Activated CD4-positive, alpha-beta memory T cell treated with anti-CD3 and anti-CD28 coated beads for 36 hours (primary cell): ENCODE data around the gene ALOX12B. TPM values are rescaled to one million over a fixed set of nuclear protein-coding genes. Genes with fewer than 3 reads are reported as not detected.

Experiments
- CTCF ChIA-PET: fragments of 350-600 bp; sonication (Branson Sonifier 250); formaldehyde crosslinking; loops from one replicate; lab custom pipeline; 2021; ENCODE audit warnings: antibody characterized with exemption, inconsistent platforms; lab: Charles Lee
- POLR2A ChIA-PET: fragments of 350-600 bp; sonication (Branson Sonifier 250); formaldehyde crosslinking; loops from one replicate; lab custom pipeline; 2021; ENCODE audit warnings: antibody characterized with exemption; lab: Charles Lee
- DNase-seq: peaks from one replicate; pipeline ENCODE4 v3.0.0-alpha.2; 2020
- H3K27ac Mint-ChIP-seq: one replicate; pipeline ENCODE4 v1.8.0; 2021; ENCODE audit warnings: mixed read lengths
- H3K27me3 Mint-ChIP-seq: one replicate; pipeline ENCODE4 v1.8.0; 2021; ENCODE audit warnings: mixed read lengths
- H3K36me3 Mint-ChIP-seq: one replicate; pipeline ENCODE4 v1.8.0; 2021; ENCODE audit warnings: mixed read lengths
- H3K4me1 Mint-ChIP-seq: one replicate; pipeline ENCODE4 v1.8.0; 2021; ENCODE audit warnings: low read depth, mixed read lengths
- H3K4me3 Mint-ChIP-seq: one replicate; pipeline ENCODE4 v1.8.0; 2021; ENCODE audit warnings: mild to moderate bottlenecking, mixed read lengths
- H3K9me3 Mint-ChIP-seq: one replicate; pipeline ENCODE4 v1.8.0; 2021; ENCODE audit warnings: mixed read lengths
- intact Hi-C: fragments of 100-400 bp; cut with micrococcal nuclease; formaldehyde crosslinking; loops from one replicate; pipeline ENCODE4 v1.15.1; 2023
- total RNA-seq, 2 experiments: library from RNA; stranded (reverse); gene quantifications; one replicate each; pipeline ENCODE4 v1.2.3, GENCODE V29; 2021

Gene ALOX12B
- total RNA-seq, 2 experiments from 2014 or later: 2.1 to 2.3 TPM

DNA sequence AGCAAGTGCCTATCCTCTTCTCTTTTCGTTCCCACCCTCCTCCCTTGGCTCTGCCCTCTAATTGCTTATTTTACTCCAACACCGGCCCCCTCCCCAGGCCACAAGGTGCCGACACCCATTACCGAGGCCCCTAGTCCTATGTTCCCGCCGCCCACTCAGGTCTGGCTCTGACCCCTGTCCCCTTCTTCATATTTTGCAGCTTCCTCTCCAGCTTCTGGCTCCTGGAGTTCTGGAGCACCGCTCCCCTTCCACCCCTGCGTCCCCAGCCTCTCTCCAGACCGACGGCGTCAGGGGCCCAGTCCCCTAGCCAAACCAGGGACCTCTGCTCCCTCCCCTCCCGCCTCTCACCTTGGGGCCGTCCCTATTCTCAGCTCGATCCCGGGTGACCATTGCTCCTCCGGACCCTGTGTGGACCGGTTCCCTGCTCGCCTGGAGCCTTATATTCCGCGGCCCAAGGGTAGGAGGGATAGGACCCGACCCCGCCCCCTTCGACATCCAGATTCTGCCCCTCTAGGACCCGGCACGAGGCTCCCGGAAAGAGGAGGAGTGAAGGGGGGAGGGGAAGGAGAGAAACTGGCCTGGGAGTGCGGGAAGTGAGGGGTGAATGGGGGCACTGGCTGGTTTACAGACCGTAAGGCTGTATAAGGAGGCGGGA, 36.3 kb upstream of the ALOX12B start, which contains the start of gene HES7:
Gene HES7, minus strand, starts transcription at position 412 of the 655 bp plus-strand sequence. Its CDS starts 22 bp downstream, at position 390.
- peaks cover 63% of the 10 kb centered on the region for H3K4me1 Mint-ChIP-seq
- intact Hi-C loops: loop anchor here (5.0 to 10.0 kb wide), 2 partner anchors 282 to 689 kb away; partner anchors contain the start of genes FGF11 and TMEM102
- POLR2A ChIA-PET: interaction anchor here (0.6 to 6.8 kb wide), 5 partner anchors 26 to 124 kb away, joined by 3 to 52 read pairs (median 4); partner anchors contain the start of gene CTC1
- peaks cover 18% of the 10 kb centered on the region for H3K36me3 Mint-ChIP-seq
- peak within 1 kb of the TSS; percentile 83 for H3K4me3 Mint-ChIP-seq
- peaks cover 2% of the 10 kb centered on the region for H3K9me3 Mint-ChIP-seq
- peak; percentile 33 for DNase-seq
- CTCF ChIA-PET: interaction anchor here (0.9 to 3.8 kb wide), 8 partner anchors 14 to 177 kb away, joined by 3 to 35 read pairs (median 4); no protein-coding TSS in a partner anchor
- H3K27ac Mint-ChIP-seq: peak within 1 kb of the TSS; percentile 35
- peaks cover 43% of the 10 kb centered on the region for H3K27me3 Mint-ChIP-seq

DNA sequence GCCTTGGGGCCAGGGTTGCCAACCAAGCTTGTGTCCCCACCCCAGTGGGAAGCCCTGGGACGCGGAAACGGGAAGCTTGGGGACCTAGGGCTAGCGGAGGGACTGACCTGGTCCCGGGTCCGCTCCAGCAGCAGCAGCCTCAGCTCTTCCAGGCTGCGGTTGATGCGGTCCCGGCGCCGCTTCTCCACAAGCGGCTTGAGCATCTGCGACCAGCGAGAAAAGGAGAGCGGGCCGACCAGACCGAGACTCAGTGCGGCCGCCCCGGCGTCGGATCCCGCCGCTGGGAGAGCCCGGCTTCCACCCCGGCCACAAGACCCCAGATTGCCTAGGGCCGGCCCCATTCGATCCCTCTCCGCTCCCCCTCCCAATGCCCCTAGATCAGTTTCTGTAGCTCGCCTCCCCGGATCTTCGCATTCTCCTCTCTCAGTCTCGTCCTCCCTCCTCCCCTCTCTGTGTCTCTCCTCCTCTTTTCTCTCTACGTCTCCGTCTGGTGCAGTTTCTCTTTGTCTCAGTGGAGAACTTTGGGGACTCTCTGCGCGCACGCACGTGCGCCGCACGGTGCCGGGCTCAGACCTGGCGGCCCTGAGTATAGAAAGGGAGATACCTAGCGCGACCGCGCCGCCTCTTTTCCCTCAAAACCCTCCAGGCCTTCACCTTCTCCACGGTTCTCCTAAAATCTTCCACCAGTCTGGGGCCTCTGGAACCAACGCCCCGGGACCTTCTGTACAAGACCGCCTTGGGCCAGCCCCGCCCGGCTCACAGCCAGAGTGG, 35.6 kb upstream of the ALOX12B start:
- Mint-ChIP-seq H3K36me3 (peaks cover 19% of the 10 kb centered on the region), H3K27me3 (peaks cover 44% of the 10 kb centered on the region), H3K27ac (no peak overlapping the region), H3K9me3 (peaks cover 2% of the 10 kb centered on the region), H3K4me3 (peak overlapping the region; percentile 83), H3K4me1 (peaks cover 68% of the 10 kb centered on the region)
- intact Hi-C loops: loop anchor here (1.0 to 10.0 kb wide), 3 partner anchors 67 to 688 kb away; partner anchors contain the start of genes BORCS6, FGF11 and TMEM102
- POLR2A ChIA-PET: interaction anchor here (0.7 to 6.8 kb wide), 6 partner anchors 16 to 124 kb away, joined by 3 to 52 read pairs (median 4); partner anchors contain the start of gene CTC1
- DNase-seq: peak; percentile 66
- CTCF ChIA-PET: interaction anchor here (0.8 to 3.8 kb wide), 5 partner anchors 13 to 66 kb away, joined by 3 to 35 read pairs (median 10); no protein-coding TSS in a partner anchor

DNA sequence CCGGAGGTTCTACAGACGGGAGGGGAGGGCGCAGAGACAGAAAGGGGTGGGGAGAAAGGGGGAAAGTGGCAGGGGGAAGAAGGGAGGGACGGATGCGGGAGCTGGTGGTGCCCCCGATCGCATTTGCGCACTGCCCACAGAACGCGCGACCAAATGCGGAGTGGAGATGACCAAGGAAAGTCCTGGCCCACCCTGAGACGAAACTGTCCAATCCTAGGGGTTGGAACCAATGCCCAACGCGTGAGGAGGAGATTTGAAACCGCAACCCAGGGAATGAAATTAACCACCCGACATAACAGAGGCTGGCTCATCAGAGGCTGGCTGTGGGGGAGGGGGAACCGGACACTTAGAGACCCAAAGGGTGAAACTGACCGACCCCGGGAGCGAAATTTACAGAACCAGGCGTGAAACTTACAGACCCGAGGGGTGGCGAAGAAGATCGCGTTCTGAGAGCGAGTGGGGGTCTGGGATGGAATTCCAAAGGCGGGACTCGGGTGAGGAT, 35.0 kb upstream of the ALOX12B start:
- Mint-ChIP-seq H3K27ac (no peak overlapping the region), H3K27me3 (peaks cover 49% of the 10 kb centered on the region), H3K4me3 (peak overlapping the region; percentile 83), H3K4me1 (peaks cover 75% of the 10 kb centered on the region), H3K9me3 (peaks cover 2% of the 10 kb centered on the region), H3K36me3 (peaks cover 19% of the 10 kb centered on the region)
- intact Hi-C loops: loop anchor here (1.0 to 10.0 kb wide), 3 partner anchors 68 to 688 kb away; partner anchors contain the start of genes BORCS6, FGF11 and TMEM102
- peak; percentile 51 for DNase-seq
- POLR2A ChIA-PET: interaction anchor here (0.7 to 6.8 kb wide), 5 partner anchors 17 to 125 kb away, joined by 3 to 52 read pairs (median 3); partner anchors contain the start of gene CTC1
- CTCF ChIA-PET: interaction anchor here (0.7 to 3.8 kb wide), 6 partner anchors 12 to 48 kb away, joined by 3 to 35 read pairs (median 8); no protein-coding TSS in a partner anchor

DNA sequence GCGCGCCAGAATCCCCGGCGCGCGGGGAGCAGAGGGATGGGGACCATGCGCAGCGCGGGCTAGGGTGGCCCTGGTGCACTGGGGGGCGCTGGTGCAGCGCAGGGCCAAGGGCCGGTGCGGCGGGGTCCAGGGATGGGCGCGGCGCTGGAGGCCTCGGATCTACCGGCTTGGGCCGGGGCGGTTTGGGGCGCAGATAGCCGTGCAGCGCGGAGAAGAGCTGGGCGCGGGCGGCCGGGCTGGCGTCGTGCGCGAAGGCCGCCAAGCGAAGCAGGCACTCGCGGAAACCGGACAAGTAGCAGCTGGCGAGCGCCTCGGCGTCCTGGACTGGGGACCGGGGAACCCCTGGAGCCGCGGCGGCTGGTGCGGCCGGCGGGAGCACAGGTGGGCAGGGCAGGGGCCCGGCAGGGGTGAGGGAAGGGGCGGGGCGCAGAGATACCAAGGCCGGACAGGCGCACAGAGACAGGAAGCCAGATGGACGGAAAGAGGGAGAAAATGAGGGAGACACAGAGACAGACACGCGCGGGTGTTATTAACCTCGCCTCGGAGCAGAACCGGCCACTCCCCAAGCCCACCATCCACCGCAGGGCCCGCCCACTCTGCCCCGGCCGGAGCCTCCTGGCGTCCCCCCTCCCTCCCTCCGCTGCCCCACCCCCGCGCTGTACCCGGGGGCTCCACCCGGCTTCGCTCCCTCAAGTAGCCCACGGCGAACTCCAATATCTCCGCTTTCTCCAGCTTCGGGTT, 34.3 kb upstream of the ALOX12B start:
- intact Hi-C loops: loop anchor here (1.0 to 10.0 kb wide), 3 partner anchors 68 to 687 kb away; partner anchors contain the start of genes BORCS6, FGF11 and TMEM102
- CTCF ChIA-PET: interaction anchor here (0.6 to 3.8 kb wide), 6 partner anchors 16 to 47 kb away, joined by 3 to 35 read pairs (median 8); no protein-coding TSS in a partner anchor
- POLR2A ChIA-PET: interaction anchor here (0.7 to 6.8 kb wide), 5 partner anchors 18 to 126 kb away, joined by 3 to 52 read pairs (median 3); partner anchors contain the start of gene CTC1
- peak; percentile 77 for DNase-seq
- peaks cover 46% of the 10 kb centered on the region for H3K27me3 Mint-ChIP-seq
- peak overlapping the region; percentile 83 for H3K4me3 Mint-ChIP-seq
- peaks cover 19% of the 10 kb centered on the region for H3K36me3 Mint-ChIP-seq
- peaks cover 72% of the 10 kb centered on the region for H3K4me1 Mint-ChIP-seq
- peaks cover 2% of the 10 kb centered on the region for H3K9me3 Mint-ChIP-seq
- H3K27ac Mint-ChIP-seq: no peak overlapping the region

DNA sequence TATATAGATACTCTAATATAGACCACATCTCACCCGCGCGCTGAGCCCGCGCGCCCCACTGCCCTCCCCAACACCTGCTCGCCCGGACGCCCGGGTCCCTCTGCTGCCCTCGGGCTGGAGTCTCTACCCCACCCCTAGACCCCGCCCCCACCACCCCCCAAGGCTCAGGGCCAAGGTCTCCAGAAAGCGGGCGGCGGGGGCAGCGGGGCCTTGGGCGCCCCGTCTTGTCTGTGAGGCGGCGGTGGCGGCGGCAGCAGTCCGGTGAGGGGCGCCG, 33.8 kb upstream of the ALOX12B start:
- Mint-ChIP-seq H3K4me1 (peaks cover 69% of the 10 kb centered on the region), H3K36me3 (peaks cover 19% of the 10 kb centered on the region), H3K4me3 (peak overlapping the region; percentile 83), H3K27ac (no peak overlapping the region), H3K9me3 (peaks cover 2% of the 10 kb centered on the region), H3K27me3 (peaks cover 51% of the 10 kb centered on the region)
- ChIA-PET POLR2A (interaction anchor here (1.5 to 6.8 kb wide), 2 partner anchors 18 to 52 kb away, joined by 3 to 52 read pairs; no protein-coding TSS in a partner anchor), CTCF (interaction anchor here (1.0 to 3.8 kb wide), 3 partner anchors 17 to 37 kb away, joined by 5 to 35 read pairs (median 10); no protein-coding TSS in a partner anchor)
- no peak for DNase-seq
- intact Hi-C loops: loop anchor here (5.0 to 10.0 kb wide), 2 partner anchors 279 to 687 kb away; partner anchors contain the start of genes FGF11 and TMEM102

DNA sequence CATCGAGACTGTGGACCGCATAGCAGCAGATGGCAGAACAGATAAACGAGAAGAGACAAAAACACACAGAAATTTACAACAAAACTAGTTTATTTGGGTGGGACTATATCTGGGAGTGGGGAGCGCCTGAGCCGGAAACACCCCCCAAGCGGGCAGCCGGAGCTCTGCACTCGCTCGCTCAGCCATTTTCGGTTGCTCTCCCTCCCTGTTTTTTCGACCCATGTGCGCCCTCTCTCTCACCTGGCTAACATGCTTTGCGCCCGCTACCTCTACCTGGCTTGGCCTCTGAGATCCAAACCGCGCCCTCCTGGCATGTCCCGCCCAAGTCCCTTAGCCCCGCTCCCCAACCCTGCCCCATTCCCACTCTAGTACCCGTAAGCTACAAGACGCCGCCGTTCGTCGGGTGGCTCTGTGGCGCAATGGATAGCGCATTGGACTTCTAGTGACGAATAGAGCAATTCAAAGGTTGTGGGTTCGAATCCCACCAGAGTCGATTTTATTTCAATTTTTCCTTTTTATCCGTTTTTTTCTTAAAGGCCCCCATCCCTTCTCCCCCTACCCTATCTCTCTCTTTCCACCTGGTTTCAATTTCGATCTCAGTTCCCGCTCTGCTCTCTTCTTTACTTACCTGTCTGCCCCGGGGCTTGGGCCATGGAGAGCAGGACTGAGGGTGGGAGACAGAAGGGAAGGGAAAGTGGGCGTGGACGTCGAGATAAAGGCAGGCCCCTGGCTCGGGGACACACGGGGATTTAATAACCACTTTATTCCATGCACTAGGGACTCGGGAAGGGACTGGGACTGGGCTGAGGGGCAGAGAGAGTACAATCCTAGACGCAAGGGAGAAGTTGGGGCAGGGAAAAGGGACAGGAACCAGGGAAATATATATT, 33.2 kb upstream of the ALOX12B start:
- ChIA-PET CTCF (interaction anchor here (0.7 to 7.0 kb wide), 18 partner anchors 11 to 189 kb away, joined by 3 to 92 read pairs (median 14); partner anchors contain the start of genes AURKB, BORCS6, CNTROB and CTC1), POLR2A (interaction anchor here (1.0 to 6.8 kb wide), 8 partner anchors 17 to 128 kb away, joined by 3 to 52 read pairs (median 6); partner anchors contain the start of genes CTC1 and PFAS)
- Mint-ChIP-seq H3K36me3 (peaks cover 19% of the 10 kb centered on the region), H3K27me3 (peaks cover 55% of the 10 kb centered on the region), H3K4me1 (peaks cover 65% of the 10 kb centered on the region), H3K27ac (peak overlapping the region; percentile 91), H3K4me3 (peak overlapping the region; percentile 83), H3K9me3 (peaks cover 2% of the 10 kb centered on the region)
- peak; percentile 90 for DNase-seq
- intact Hi-C loops: loop anchor here (1.0 to 10.0 kb wide), 5 partner anchors 67 to 686 kb away; partner anchors contain the start of genes FGF11 and TMEM102

DNA sequence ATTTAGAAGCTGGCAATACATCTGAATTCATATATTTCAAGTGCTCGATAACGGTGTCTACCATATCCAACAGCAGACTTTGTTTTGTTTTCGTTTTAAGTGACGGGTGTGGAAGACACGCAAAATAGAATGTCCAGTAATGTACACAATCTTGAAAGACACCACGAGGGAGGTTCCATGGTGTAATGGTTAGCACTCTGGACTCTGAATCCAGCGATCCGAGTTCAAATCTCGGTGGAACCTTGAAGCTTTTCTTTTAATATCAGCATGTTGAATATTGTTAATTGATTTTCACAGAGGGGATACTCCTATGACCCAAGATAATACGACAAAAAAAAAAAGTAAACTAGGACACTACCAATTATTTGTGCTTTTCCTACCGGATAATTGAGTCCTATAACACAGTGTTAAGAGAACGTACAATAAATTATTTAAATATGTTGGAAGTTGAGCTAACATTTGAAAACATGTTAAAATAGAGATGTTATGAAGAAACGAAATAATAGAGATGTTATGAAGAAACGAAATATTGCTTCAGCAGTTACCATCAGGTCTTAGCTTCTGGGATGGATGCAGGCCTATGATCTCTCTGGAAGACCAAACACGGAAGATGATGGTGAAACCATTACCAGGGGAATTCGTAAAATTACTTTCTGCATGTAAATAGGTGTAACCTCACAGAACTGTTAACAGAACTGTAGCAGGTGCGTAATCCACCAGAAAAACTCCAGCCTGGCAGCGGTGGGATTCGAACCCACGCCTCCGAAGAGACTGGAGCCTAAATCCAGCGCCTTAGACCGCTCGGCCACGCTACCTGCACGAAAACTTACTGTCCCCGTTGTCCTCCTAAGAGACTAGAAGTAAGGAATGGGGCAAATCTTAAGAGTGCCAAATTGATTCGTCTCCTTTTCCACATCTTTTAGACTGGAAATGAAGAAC, 32.3 kb upstream of the ALOX12B start:
- Mint-ChIP-seq H3K27me3 (peaks cover 56% of the 10 kb centered on the region), H3K36me3 (peaks cover 16% of the 10 kb centered on the region), H3K9me3 (peaks cover 2% of the 10 kb centered on the region), H3K4me1 (peaks cover 56% of the 10 kb centered on the region), H3K4me3 (peak overlapping the region; percentile 83), H3K27ac (peak overlapping the region; percentile 91)
- DNase-seq: peak; percentile 96
- POLR2A ChIA-PET: interaction anchor here (0.7 to 6.8 kb wide), 17 partner anchors 18 to 433 kb away, joined by 3 to 52 read pairs (median 4); partner anchors contain the start of genes AURKB, CTC1, PER1 and PFAS
- intact Hi-C loops: loop anchor here (1.0 to 10.0 kb wide), 14 partner anchors 18 to 685 kb away; partner anchors contain the start of genes CNTROB, CTC1, FGF11 and PFAS
- CTCF ChIA-PET: interaction anchor here (0.7 to 7.0 kb wide), 43 partner anchors 8 to 432 kb away, joined by 3 to 92 read pairs (median 5); partner anchors contain the start of genes AURKB, BORCS6, CNTROB and CTC1

DNA sequence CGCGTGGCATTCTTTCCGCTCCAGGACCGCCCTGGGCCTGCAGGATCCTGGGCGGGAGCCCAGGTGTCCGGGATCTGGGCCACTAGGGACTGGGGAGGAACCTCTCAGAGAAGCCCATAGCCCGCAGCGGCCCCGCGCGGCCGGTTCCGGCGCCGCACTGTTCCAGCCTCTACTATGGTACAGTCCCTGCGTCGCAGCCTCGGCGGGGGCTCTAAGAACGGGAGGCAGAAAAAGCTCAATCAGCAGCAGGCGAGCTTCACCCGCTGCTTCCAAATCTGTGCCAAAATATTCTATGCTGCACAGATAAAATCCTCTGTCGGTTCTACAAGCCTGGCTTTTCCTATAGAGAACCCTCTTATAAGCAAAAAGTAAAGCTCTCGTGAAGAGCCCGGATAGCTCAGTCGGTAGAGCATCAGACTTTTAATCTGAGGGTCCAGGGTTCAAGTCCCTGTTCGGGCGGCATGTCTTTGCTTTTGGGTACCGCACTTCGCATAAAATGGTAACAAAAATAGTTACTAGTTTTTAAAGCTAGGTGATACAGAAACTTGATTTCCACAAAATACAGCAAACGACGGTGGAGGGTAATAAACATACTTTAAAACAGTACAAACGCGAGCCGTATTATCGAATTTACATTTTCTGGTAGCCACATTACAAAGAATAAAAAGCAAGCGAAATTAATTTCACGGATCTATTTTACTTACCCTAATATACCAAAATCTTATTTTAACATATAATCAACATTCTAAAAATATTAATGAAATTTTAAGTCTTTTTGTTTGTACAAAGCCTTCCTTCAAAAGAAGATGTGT, 31.5 kb upstream of the ALOX12B start:
- DNase-seq: peak; percentile 90
- ChIA-PET POLR2A (interaction anchor here (0.6 to 6.8 kb wide), 17 partner anchors 19 to 432 kb away, joined by 3 to 52 read pairs (median 4); partner anchors contain the start of genes AURKB, CTC1, PER1 and PFAS), CTCF (interaction anchor here (0.7 to 7.0 kb wide), 37 partner anchors 8 to 431 kb away, joined by 3 to 92 read pairs (median 6); partner anchors contain the start of genes AURKB, BORCS6, CTC1 and PFAS)
- peaks cover 16% of the 10 kb centered on the region for H3K36me3 Mint-ChIP-seq
- H3K4me1 Mint-ChIP-seq: peaks cover 48% of the 10 kb centered on the region
- peaks cover 2% of the 10 kb centered on the region for H3K9me3 Mint-ChIP-seq
- peak overlapping the region; percentile 91 for H3K27ac Mint-ChIP-seq
- intact Hi-C loops: loop anchor here (1.0 to 5.0 kb wide), 11 partner anchors 19 to 504 kb away; partner anchors contain the start of genes CNTROB, CTC1, PFAS and SLC25A35
- H3K27me3 Mint-ChIP-seq: peaks cover 56% of the 10 kb centered on the region
- peak overlapping the region; percentile 83 for H3K4me3 Mint-ChIP-seq
